ENCODE measurements around the gene SSC4D.
A peak's percentile ranks its signal among the peaks of the same experiment; 100 is the strongest.
"Not testable (repeated sequence)": the region's sequence is repeated elsewhere in the genome, so short reads cannot be mapped to it uniquely, and the experiment has no call there.

The SSC4D gene

GRCh38 chr7:76409537-76409936, at the start of gene SSC4D:
Gene SSC4D (minus strand): TSS chr7:76409697. CDS start chr7:76404439, 5,258 bp downstream.
- DNase-seq (ENCODE audit: low spot score) = no peak

DNA sequence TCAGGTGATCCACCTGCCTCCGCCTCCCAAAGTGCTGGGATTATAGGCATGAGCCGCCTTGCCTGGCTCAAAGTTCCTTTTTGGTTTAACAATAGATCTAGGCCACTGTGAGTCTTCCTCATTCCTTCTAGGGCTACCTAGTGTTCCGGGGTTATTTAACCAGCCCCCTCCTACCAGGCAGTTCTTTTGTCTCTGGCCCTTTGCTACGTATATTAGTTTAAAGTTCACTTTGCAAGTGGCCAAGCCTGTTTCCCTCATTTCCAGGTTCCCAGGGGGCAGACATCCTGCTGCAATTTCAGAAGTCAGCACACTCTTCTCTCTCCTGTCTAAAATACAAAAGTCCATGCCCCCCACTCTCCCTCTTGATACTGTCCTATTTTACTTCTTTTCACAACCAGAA, 49.0 kb upstream of the SSC4D start:
- DNase-seq (ENCODE audit: low spot score) = not testable (repeated sequence)

DNA sequence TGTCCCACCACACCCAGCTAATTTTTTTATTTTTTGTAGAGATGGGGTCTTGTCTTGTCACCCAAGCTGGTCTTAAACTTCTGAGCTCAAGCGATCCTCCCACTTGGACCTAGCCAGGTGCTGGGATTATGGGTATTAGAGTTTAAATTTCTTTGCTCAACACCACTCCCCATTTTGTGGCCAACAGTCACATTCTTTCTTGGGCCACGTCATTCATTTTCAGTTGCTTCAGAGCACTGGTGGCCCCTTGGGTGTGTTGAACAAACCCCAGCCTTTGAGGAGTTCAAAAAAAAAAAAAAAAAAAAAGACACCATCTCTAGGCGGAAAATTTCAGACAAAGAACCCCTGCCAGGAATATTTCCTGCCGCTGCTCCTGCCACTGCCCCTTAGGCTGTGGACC, 47.5 kb upstream of the SSC4D start:
- DNase-seq (ENCODE audit: low spot score) = not testable (repeated sequence)

GRCh38 chr7:76445577-76446008, 36.1 kb upstream of the SSC4D start:
- DNase-seq (ENCODE audit: low spot score) = peak; percentile 57

DNA sequence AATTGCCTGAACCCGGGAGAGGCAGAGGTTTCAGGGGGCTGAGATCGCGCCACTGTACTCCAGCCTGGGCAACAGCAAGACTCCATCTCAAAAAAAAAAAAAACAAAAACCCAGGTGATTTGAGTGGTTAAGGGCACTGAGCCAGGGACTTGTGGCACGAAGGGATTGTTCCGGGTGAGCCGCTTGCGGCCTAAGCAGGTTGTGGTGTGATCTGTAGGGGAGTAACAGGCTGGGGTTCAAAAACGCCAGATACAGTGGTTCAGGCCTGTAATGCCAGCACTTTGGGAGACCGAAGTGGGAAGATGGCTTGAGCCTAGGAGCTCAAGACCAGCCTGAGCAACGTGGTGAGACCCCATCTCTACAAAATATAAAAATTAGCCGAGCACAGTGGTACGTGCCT, 34.3 kb upstream of the SSC4D start:
- not testable (repeated sequence) for DNase-seq (ENCODE audit: low spot score)

- not testable (repeated sequence) for DNase-seq (ENCODE audit: low spot score)
Measured at GRCh38 chr7:76442664-76443446, 33.4 kb upstream of the SSC4D start.

DNA sequence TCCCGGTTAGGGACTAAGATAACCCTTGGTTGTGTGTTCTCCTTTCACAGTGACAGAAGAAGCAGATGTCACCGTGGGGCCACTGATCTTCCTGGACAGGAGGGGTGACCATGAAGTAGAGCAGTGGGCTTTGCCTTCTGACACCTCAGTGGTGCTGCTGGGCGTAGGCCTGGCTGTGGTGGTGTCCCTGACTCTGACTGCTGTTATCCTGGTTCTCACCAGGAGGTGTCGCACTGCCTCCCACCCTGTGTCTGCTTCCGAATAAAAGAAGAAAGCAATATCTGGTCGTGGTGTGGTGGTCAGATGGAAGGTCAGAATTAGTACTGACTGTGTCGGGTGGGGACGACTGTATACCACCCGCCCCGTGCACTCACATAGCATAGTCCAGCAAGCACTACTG, 32.3 kb upstream of the SSC4D start:
- not testable (repeated sequence) for DNase-seq (ENCODE audit: low spot score)

DNA sequence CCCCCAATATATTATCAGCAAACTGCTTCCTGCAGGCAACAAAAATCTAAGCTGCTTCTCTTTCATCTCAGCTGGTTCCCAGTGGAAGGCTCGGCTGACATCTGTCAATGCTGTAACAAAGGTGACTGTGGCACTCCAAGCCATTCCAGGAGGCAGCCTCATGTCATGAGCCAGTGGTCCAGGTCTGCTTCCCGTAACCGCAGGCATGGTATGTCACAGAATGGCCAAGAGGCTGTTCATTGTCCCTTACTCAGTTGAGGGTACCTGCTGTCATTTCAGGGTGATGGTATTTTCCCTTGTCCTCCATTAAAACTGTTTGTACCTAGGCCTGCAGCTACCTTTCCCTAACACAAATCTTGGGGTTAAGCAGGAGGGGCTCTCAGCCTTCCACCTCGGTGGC, 30.9 kb upstream of the SSC4D start:
- DNase-seq (ENCODE audit: low spot score) = not testable (repeated sequence)

GRCh38 chr7:76439120-76439888, 29.8 kb upstream of the SSC4D start:
- DNase-seq (ENCODE audit: low spot score) = not testable (repeated sequence)

GRCh38 chr7:76437873-76438272, 28.4 kb upstream of the SSC4D start:
- peak; percentile 88 for DNase-seq (ENCODE audit: low spot score)

DNA sequence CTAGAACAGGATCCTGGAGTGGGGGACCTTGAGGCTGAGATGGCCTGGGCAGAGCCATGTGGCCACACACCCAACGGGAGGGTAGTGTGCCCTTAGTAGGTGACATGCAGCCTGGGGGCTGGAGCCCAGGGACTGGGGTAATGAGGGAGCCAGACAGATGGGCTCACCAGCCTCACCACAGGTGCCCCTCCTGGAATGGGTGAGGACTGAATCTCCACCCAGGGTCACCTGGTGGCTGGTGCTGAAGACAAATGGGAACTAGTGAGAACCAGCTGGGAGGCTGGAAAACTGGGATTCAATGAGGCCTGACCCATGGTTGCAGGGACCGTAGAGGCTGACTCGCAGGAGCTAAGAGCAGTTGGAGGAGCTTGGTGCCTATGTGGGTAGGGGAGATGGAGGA, 21.3 kb upstream of the SSC4D start:
- DNase-seq (ENCODE audit: low spot score) = no peak

GRCh38 chr7:76430211-76430610, 20.7 kb upstream of the SSC4D start:
- DNase-seq (ENCODE audit: low spot score) = no peak

DNA sequence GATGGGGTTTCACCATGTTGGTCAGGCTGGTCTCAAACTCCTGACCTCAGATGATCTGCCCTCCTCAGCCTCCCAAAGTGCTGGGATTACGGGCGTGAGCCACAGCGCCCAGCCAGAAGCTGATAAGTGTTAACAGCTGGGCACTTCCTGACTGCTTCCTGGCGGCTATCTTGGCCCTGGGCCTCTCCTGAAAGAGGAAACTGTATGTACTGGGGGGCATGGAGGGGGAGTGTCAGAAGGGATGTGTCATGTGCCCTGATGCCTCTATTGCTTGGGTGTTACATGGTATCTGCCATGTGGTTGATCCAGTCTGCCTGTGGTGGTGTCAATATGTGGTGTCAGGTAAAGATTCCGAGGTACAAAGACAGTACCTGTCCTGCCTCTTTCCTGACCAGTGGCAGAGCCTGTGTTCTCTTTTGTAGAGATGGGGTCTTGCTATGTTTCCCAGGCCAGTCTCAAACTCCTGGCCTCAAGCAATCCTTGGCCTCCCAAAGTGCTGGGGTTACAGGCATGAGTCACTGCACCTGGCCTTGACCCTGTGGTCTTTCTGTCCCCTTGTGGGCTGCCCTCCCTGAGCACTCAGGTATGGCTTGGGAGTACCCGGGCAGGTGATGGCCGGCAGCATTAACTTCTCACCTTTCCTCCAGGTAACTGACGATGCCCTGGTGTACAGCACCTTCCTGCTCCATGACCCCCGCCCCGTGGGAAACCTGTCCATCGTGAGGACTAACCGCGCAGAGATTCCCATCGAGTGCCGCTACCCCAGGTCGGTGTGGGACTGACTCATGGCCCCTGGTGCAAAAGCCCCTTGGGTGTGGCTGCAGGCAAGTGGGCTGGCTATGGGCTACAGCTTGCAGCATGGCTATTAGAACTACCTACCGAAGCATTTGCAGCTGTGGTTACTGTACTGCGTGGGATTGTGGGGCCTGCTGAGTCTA, 19.6 kb upstream of the SSC4D start:
- DNase-seq (ENCODE audit: low spot score) = no peak

GRCh38 chr7:76428149-76428823, 18.8 kb upstream of the SSC4D start:
- no peak for DNase-seq (ENCODE audit: low spot score)

DNA sequence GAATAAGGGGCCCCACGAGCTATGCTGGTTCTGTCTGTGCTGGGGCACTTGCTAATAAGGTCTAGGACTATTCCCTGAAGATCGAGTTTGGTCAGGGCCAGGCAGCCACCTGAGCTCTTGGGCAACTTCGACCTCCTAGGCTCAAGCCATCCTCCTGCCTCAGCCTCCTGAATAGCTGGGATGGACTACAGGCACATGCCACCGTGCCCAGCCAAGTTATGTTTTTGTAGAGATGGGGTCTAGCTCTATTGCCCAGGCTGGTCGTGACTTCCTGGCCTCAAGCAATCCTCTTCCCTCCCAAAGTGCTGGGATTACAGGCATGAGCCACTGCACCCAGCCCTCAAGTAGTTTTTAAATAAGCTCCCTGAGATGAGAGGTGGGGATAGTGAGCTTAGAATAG, 18.1 kb upstream of the SSC4D start:
- no peak for DNase-seq (ENCODE audit: low spot score)

DNA sequence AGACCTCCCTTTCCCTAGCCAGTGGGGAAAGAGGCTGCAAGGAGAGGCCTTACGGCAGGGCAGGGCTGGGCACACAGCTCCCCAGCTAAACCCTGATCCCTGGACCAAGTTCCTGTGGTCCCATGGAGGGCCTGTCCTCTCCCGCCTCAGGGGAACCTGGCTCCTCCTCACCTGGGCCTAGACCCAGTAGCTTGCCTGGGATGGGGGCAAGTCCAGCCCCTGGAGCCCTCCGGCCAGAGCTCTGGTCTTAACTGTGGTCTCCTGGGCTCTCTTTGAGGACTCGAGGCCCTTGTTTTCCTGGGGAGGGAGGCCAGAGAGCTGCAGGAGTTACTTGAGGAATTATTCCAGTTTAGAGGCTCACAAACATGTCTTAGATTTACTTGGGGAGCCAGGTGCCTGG, 16.7 kb upstream of the SSC4D start:
- DNase-seq (ENCODE audit: low spot score) = no peak

DNA sequence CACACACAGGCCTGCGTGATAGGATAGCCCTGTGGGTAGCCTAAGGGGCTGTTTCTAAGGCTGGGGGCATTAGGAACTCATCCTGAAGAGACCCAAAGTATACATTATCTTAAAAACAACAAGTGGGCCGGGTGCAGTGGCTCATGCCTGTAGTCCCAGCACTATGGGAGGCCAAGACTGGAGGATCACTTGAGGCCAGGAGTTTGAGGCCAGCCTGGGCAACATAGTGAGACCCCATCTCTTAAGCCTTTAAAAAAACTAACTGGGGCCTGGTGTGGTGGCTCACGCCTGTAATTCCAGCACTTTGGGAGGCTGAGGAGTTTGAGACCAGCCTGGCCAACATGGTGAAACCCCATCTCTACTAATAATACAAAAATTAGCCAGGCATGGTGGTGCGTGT, 16.1 kb upstream of the SSC4D start:
- not testable (repeated sequence) for DNase-seq (ENCODE audit: low spot score)

DNA sequence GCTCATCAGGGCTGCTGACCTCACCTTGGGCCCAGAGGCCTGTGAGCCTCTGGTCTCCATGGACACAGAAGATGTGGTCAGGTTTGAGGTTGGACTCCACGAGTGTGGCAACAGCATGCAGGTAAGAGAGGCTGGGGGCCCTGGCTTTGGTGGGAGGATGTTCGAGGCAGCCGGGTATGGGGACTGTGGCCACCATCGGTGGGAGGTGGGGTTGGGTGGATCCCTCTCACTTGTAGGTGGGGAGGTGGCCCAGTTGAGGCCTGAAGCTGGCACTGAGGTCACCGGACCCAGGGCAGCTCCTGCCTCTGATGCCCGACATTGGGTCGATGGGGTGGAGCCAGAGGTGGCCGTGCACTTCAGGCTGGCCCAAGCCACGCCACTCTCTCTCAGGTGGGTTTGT, 15.7 kb upstream of the SSC4D start:
- DNase-seq (ENCODE audit: low spot score) = no peak

GRCh38 chr7:76424413-76425111, 15.1 kb upstream of the SSC4D start, which contains the start of gene ZP3:
Gene ZP3 (plus strand): TSS chr7:76424950. CDS start chr7:76424965, 15 bp downstream.
- peak; percentile 68 for DNase-seq (ENCODE audit: low spot score)

DNA sequence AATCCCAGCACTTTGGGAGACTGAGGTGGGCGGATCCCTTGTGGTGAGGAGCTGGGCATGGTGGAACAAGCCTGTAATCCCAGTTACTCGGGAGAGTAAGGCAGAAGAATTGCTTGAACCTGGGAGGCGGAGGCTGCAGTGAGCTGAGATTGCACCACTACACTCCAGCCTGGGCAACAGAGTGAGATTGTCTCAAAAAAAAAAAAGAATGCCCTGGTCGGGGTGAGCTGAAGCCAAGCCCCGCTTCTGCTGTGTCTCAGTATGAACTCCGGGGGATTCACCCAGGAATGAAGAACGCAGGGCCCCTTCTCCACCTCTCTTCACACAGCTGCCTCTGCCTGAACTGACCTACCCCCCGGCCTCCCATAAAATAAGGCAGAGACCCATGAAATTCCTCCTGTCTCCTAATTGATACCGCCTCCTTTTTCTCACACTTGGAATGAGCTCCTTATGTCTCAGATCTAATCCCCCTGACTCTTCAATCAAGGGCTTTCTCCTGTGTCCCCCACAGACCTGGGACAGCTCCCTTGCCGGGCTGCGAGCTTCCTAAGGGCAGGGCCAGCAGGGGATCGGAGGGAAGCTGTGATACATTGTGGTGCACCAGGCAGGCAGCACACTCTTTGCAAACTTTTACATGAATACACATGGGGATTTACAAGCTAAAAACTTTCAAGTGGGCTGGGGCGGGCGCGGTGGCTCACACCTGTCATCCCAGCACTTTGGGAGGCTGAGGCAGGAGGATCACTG, 14.3 kb upstream of the SSC4D start:
- DNase-seq (ENCODE audit: low spot score) = no peak

All from NAMALWA (cell line).